HepG2 (cell line): ENCODE results near the gene NFS1. TPM values are rescaled to one million over a fixed set of nuclear protein-coding genes. Genes with fewer than 3 reads are reported as not detected.
A peak's percentile ranks its signal among the peaks of the same experiment; 100 is the strongest.

ENCODE experiments used
- FOSL2 ChIP-seq: sonication (generic); formaldehyde crosslinking; IDR thresholded peaks from 2 replicates; pipeline ENCODE4 v1.4.0; 2020; ENCODE audit warnings: missing genetic modification reagents
- GABPA ChIP-seq, 2 experiments: IDR thresholded peaks; 2 replicates each; pipeline ENCODE4 v1.6.1; 2011 to 2016; ENCODE audit warnings: low read depth in 2 of 2, low read length in 1 of 2, missing biosample characterization in 1 of 2, missing genetic modification characterization in 1 of 2
- HMG20A ChIP-seq: IDR thresholded peaks from 2 replicates; pipeline ENCODE4 v1.6.1; 2016; ENCODE audit warnings: borderline replicate concordance
- KMT2B ChIP-seq: IDR thresholded peaks from 2 replicates; pipeline ENCODE4 v1.6.1; 2016; ENCODE audit warnings: missing genetic modification reagents, missing compliant biosample characterization
- PHF5A ChIP-seq: IDR thresholded peaks from one replicate; pipeline ENCODE4 v1.6.1; 2018; ENCODE audit warnings: low read depth, missing genetic modification reagents; ENCODE audit not compliant: unreplicated experiment
- PRDM10 ChIP-seq: sonication (generic); formaldehyde crosslinking; IDR thresholded peaks from 2 replicates; pipeline ENCODE4 v1.4.0; 2020; ENCODE audit warnings: low read depth, missing genetic modification reagents
- SNAPC5 ChIP-seq: sonication (generic); formaldehyde crosslinking; IDR thresholded peaks from 2 replicates; pipeline ENCODE4 v1.8.1; 2023; ENCODE audit warnings: mild to moderate bottlenecking, missing genetic modification reagents, borderline replicate concordance
- TFDP1 ChIP-seq: IDR thresholded peaks from 2 replicates; pipeline ENCODE4 v1.6.1; 2016; ENCODE audit warnings: missing compliant biosample characterization, missing genetic modification reagents, borderline replicate concordance
- ZBTB25 ChIP-seq: IDR thresholded peaks from 2 replicates; pipeline ENCODE4 v1.6.1; 2018; ENCODE audit warnings: missing genetic modification reagents
- ZBTB8A ChIP-seq: sonication (generic); formaldehyde crosslinking; IDR thresholded peaks from 2 replicates; pipeline ENCODE4 v1.4.0; 2020; ENCODE audit warnings: mild to moderate bottlenecking, low read depth, missing genetic modification reagents, borderline replicate concordance
- ZMYM4 ChIP-seq: sonication (generic); formaldehyde crosslinking; IDR thresholded peaks from 2 replicates; pipeline ENCODE4 v1.8.1; 2023; ENCODE audit warnings: mild to moderate bottlenecking, missing genetic modification reagents
- ZNF543 ChIP-seq: sonication (generic); formaldehyde crosslinking; IDR thresholded peaks from 2 replicates; pipeline ENCODE4 v1.4.0; 2020; ENCODE audit warnings: mild to moderate bottlenecking, missing genetic modification reagents
- ZNF800 ChIP-seq: sonication (generic); formaldehyde crosslinking; IDR thresholded peaks from 2 replicates; pipeline ENCODE4 v1.4.0; 2020; ENCODE audit warnings: missing genetic modification reagents
- ZSCAN12 ChIP-seq: sonication (generic); formaldehyde crosslinking; IDR thresholded peaks from 2 replicates; pipeline ENCODE4 v1.9.0; 2021; ENCODE audit warnings: mild to moderate bottlenecking, missing genetic modification reagents
- polyA plus RNA-seq, 8 experiments: library from polyadenylated mRNA; depleted of rRNA in 3 of 8; stranded (reverse) in 7 of 8; unstranded in 1 of 8; fragments of >200 nt; fragmentation: Illumina TruSeq in 4 of 8; extraction: Trizol in 4 of 8; gene quantifications; 2 replicates each; pipeline versions ENCODE4 v1.2.1 to v1.2.3, GENCODE V29; 2011 to 2016; ENCODE audit warnings: low read depth in 4 of 8, missing spikeins in 1 of 8, mixed read lengths in 1 of 8; ENCODE audit not compliant: insufficient read depth in 1 of 8
- total RNA-seq, 5 experiments: library from RNA; depleted of rRNA; stranded (reverse); fragments of >200 nt; fragmentation: Illumina TruSeq; extraction: Trizol; gene quantifications; 2 replicates each; pipeline ENCODE4 v1.2.3, GENCODE V29; 2016; ENCODE audit warnings: low read depth in 1 of 5

NFS1 gene
- total and polyA plus RNA-seq, 2 of the 13 experiments (the other 11 are each of a cell fraction or from before 2014, with no cell fraction given): 65.9 to 88.1 TPM

GRCh38 chr20:35743693-35744491, 44.7 kb upstream of the NFS1 start (continued):
- TF ChIP-seq TFDP1: peak; percentile 16; the same call in 1 of the 2 replicates
- peak; percentile 31; the same call in 1 of the 2 replicates for TF ChIP-seq ZBTB25 (CRISPR knock-in tag)
- peak; percentile 49; the same call in 1 of the 2 replicates for TF ChIP-seq SNAPC5 (CRISPR knock-in tag)
- TF ChIP-seq ZBTB8A (CRISPR knock-in tag): no peak
- no peak for TF ChIP-seq GABPA (IDR thresholded peaks at IDR 0.05; ENCODE audit: low read depth, low read length)
- TF ChIP-seq GABPA (CRISPR knock-in tag; IDR thresholded peaks at IDR 0.05; ENCODE audit: low read depth): peak; percentile 20; the same call in 1 of the 2 replicates
- 0 out of 2 replicates have a peak, but pooled peaks have one; percentile 11 for TF ChIP-seq PRDM10 (CRISPR knock-in tag)
- peak; percentile 15; the same call in 1 of the 2 replicates for TF ChIP-seq ZNF800
- TF ChIP-seq ZNF543 (CRISPR knock-in tag): peak; percentile 47; the same call in 1 of the 2 replicates
- TF ChIP-seq ZSCAN12: 0 out of 2 replicates have a peak, but pooled peaks have one; percentile 69
- TF ChIP-seq KMT2B: peak; percentile 22; the same call in 1 of the 2 replicates
- TF ChIP-seq FOSL2: peak; percentile 3; the same call in 1 of the 2 replicates
- no peak; the same call in 1 of the 2 replicates for TF ChIP-seq HMG20A (CRISPR knock-in tag)
- TF ChIP-seq PHF5A (CRISPR knock-in tag): peak; percentile 12
- TF ChIP-seq ZMYM4 (CRISPR knock-in tag): peak; percentile 19; the same call in 1 of the 2 replicates
